LHCN-M2 (cell line): ENCODE data around the gene UTS2. TPM values are rescaled to one million over a fixed set of nuclear protein-coding genes. Genes with fewer than 3 reads are reported as not detected.
A peak's percentile ranks its signal among the peaks of the same experiment; 100 is the strongest.

Source experiments
- DNase-seq: peaks from one replicate; pipeline ENCODE4 v3.0.0-alpha.2; 2012; ENCODE audit warnings: low read depth
- total RNA-seq: library from RNA; depleted of rRNA; stranded (reverse); fragments of >200 nt; gene quantifications from 2 replicates; pipeline ENCODE4 v1.2.3, GENCODE V29; 2014; rRNA removed

UTS2 gene
- total RNA-seq, 1 experiment from 2014 or later, result not detected

- DNase-seq, result no peak
Measured at GRCh38 chr1:7813677-7814373, 39.0 kb downstream of the UTS2 start.

- no peak for DNase-seq
Measured at GRCh38 chr1:7811476-7811875, 41.4 kb downstream of the UTS2 start.

- DNase-seq, result peak; percentile 89
Measured at GRCh38 chr1:7810395-7810794, 42.5 kb downstream of the UTS2 start.

- DNase-seq, result no peak
Measured at GRCh38 chr1:7809742-7810141, 43.1 kb downstream of the UTS2 start.

- peak; percentile 43 for DNase-seq
Measured at GRCh38 chr1:7808253-7808844, 44.5 kb downstream of the UTS2 start.

GRCh38 chr1:7805460-7805859, 47.4 kb downstream of the UTS2 start:
- DNase-seq, result no peak

Other genes starting within 250 kb of the UTS2 start
- gene VAMP3, start 81.8 kb downstream of the UTS2 start, total RNA-seq, result 161 and 225 TPM in 2 replicates
- 2.5 and 3.1 TPM in 2 replicates for gene PER3, start 68.8 kb downstream of the UTS2 start, total RNA-seq
- gene TNFRSF9, start 87.8 kb upstream of the UTS2 start, total RNA-seq, result 0.06 TPM in 1 of 2 replicates, not detected in the other
- gene PARK7, start 108.6 kb upstream of the UTS2 start, total RNA-seq, result 257 and 295 TPM in 2 replicates
- gene ERRFI1, start 173.2 kb upstream of the UTS2 start, total RNA-seq, result 313 and 316 TPM in 2 replicates